NT2/D1 (cell line): ENCODE measurements around the gene FAM234B.

Experiments
- SUZ12 ChIP-seq: IDR thresholded peaks from 2 replicates; pipeline ENCODE4 v1.6.1; 2011; ENCODE audit not compliant: insufficient read length, insufficient read depth; ENCODE audit errors: extremely low read depth
- YY1 ChIP-seq: IDR thresholded peaks from 2 replicates; pipeline ENCODE4 v1.6.1; 2011; ENCODE audit not compliant: insufficient read length, insufficient read depth
- ZNF274 ChIP-seq: IDR thresholded peaks from 2 replicates; pipeline ENCODE4 v1.6.1; 2011; ENCODE audit warnings: mild to moderate bottlenecking, low read depth, low read length

- TF ChIP-seq ZNF274 (no peak), SUZ12 (no peak), YY1 (no peak)
Measured at GRCh38 chr12:13126494-13126893, 82.3 kb downstream of the FAM234B start.
